Right lobe of liver (tissue), 6 donors: ENCODE results near the gene SP6. TPM values are rescaled to one million over a fixed set of nuclear protein-coding genes. Genes with fewer than 3 reads are reported as not detected.

Experiments
- ATAC-seq, 4 donors: fragments of 200-7000 bp; cut with Tn5 transposase; one replicate each; pipeline ENCODE4 v1.9.1; 2020; ENCODE audit warnings: mild to moderate bottlenecking in 4 of 4, moderate library complexity in 4 of 4
- DNase-seq, 3 donors: peaks; one replicate each; pipeline ENCODE4 v3.0.0-alpha.2; 2020
- H3K27ac ChIP-seq, 3 donors: fragments of 200-600 bp; one replicate each; pipeline ENCODE4 v1.8.0; 2022
- H3K27me3 ChIP-seq, 2 donors: fragments of 200-600 bp; one replicate each; pipeline ENCODE4 v1.8.0; 2022
- H3K36me3 ChIP-seq, 4 donors: fragments of 200-600 bp; sonication (generic) in 1 of 4; one replicate each; pipeline versions ENCODE4 v1.5.1 to v1.8.0; 2017 to 2022; ENCODE audit warnings: control low read depth in 1 of 4
- H3K4me1 ChIP-seq, 4 donors: fragments of 200-600 bp; sonication (generic) in 1 of 4; one replicate each; pipeline versions ENCODE4 v1.5.1 to v1.8.0; 2017 to 2022; ENCODE audit warnings: control low read depth in 1 of 4
- H3K4me3 ChIP-seq, 3 donors: fragments of 200-600 bp; one replicate each; pipeline ENCODE4 v1.8.0; 2022
- H3K9me3 ChIP-seq, 4 donors: fragments of 200-600 bp; sonication (generic) in 1 of 4; one replicate each; pipeline versions ENCODE4 v1.5.1 to v1.8.0; 2017 to 2022; ENCODE audit warnings: control low read depth in 1 of 4
- CTCF ChIP-seq, 4 donors: fragments of 200-600 bp in 3 of 4; fragments of 450-650 bp in 1 of 4; IDR thresholded peaks; one replicate each; pipeline versions ENCODE4 v1.5.1 to v1.8.0; 2016 to 2022; ENCODE audit warnings: antibody characterized with exemption in 4 of 4, mild to moderate bottlenecking in 2 of 4
- POLR2A ChIP-seq: fragments of 450-650 bp; IDR thresholded peaks from one replicate; pipeline ENCODE4 v1.6.1; 2017; ENCODE audit warnings: antibody characterized with exemption, mild to moderate bottlenecking
- WGBS: methylation state at CpG from one replicate; pipeline ENCODE4 v1.1.6; 2018; ENCODE audit warnings: low coverage, low lambda C conversion rate; ENCODE audit not compliant: insufficient coverage; ENCODE audit errors: missing lambda C conversion rate; 5-methylcytosine and 5-hydroxymethylcytosine counted together
- intact Hi-C, 2 donors: fragments of 100-400 bp; cut with DNase I; formaldehyde crosslinking; loops; one replicate each; pipeline versions ENCODE4 v1.11.2 to v1.14.1; 2022
- total RNA-seq, 6 experiments: library from RNA; depleted of rRNA in 2 of 6; stranded (reverse); fragments of >200 nt in 2 of 6; fragmentation: NEBNext Ultra II Directional in 3 of 6; extraction: Animal tissue kit (Norgen Biotek cat#: 25700) in 3 of 6; gene quantifications; one replicate each; pipeline versions ENCODE4 v1.1.0 to v1.2.4, GENCODE V29; 2016 to 2023
- donor health status: DM: no; HTN: yes; CAD: no.
- donor health status: DM: no; HTN: no; CAD: no.
- donor health status: DM: no; HTN: no; CAD: no.
- donor health status: DM: no; HTN: yes; CAD: no.
- donor health status: DM: no; HTN: yes; CAD: no.

Gene SP6
- total RNA-seq, 6 experiments from 2014 or later, result 0.09 to 0.12 (median 0.11) TPM; not detected in 3

GRCh38 chr17:47844814-47845715, 5.9 kb downstream of the SP6 start:
- peaks cover 0 to 14% of the 10 kb centered on the region in 2 donors for H3K27me3 ChIP-seq
- no peak for DNase-seq

GRCh38 chr17:47844227-47844626, 6.7 kb downstream of the SP6 start:
- Histone ChIP-seq H3K4me3 (no peak overlapping the region), H3K4me1 (peaks cover 0 to 31% (median 11%) of the 10 kb centered on the region in 4 donors), H3K27me3 (peaks cover 0 to 14% of the 10 kb centered on the region in 2 donors), H3K9me3 (no peaks in the 10 kb centered on the region), H3K36me3 (no peaks in the 10 kb centered on the region), H3K27ac (no peak overlapping the region)
- intact Hi-C loops, result loop anchor here (10.0 kb wide), 1 partner anchor 171 kb away; no protein-coding TSS in a partner anchor
- DNase-seq (no peak), ATAC-seq (no peak)
- TF ChIP-seq POLR2A, result no peak
- TF ChIP-seq CTCF (IDR thresholded peaks at IDR 0.05), result no peak
- 13% methylated on average over 5 of the region's 5 CpGs for WGBS

More at GRCh38 chr17:47844814-47845715, 5.9 kb downstream of the SP6 start:
- Histone ChIP-seq H3K27ac (no peak overlapping the region), H3K36me3 (no peaks in the 10 kb centered on the region), H3K9me3 (no peaks in the 10 kb centered on the region), H3K4me3 (no peak overlapping the region), H3K4me1 (peaks cover 0 to 24% (median 9%) of the 10 kb centered on the region in 4 donors)
- ATAC-seq, result no peak
- 75% methylated on average over 2 of the region's 4 CpGs for WGBS
- TF ChIP-seq POLR2A (no peak), CTCF (IDR thresholded peaks at IDR 0.05) (peak; percentile 9 to 22 (median 17))
- intact Hi-C loops, result loop anchor here (5.0 to 10.0 kb wide), 2 partner anchors 47 to 170 kb away; no protein-coding TSS in a partner anchor

DNA sequence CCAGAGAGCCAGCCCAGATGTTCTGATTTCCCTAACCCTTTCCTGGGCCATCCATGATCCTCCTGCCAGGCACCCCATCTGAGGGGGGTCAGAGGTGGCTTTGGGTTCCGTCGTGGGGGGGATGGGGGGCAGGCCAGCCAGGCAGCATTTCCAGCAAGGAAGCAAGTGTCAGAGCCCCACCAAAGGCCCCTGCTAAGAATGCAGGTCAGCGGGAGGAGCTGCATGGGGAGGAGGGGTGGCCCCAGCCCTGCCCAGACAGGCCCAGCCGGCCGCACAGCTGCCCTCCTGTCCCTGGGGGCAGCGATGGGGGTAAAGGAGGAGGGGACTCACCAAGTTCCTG, 7.6 kb downstream of the SP6 start:
- no peak for TF ChIP-seq CTCF (IDR thresholded peaks at IDR 0.05)
- no peak for TF ChIP-seq POLR2A
- H3K9me3 ChIP-seq, result no peaks in the 10 kb centered on the region
- peaks cover 0 to 14% of the 10 kb centered on the region in 2 donors for H3K27me3 ChIP-seq
- H3K4me1 ChIP-seq, result peaks cover 0 to 31% (median 11%) of the 10 kb centered on the region in 4 donors
- 13% methylated on average over 2 of the region's 6 CpGs for WGBS
- no peak overlapping the region for H3K4me3 ChIP-seq
- ATAC-seq (no peak), DNase-seq (no peak)
- no peak overlapping the region for H3K27ac ChIP-seq
- intact Hi-C loops, result loop anchor here (10.0 kb wide), 1 partner anchor 171 kb away; no protein-coding TSS in a partner anchor
- H3K36me3 ChIP-seq, result no peaks in the 10 kb centered on the region

- WGBS, result 45% methylated on average over 16 of the region's 16 CpGs
- ATAC-seq (peak in 3 of 4 donors; percentile 8 to 28 (median 12)), DNase-seq (no peak)
- peaks cover 0 to 4% of the 10 kb centered on the region in 2 donors for H3K27me3 ChIP-seq
- peak in 1 of 4 donors; percentile 1 for TF ChIP-seq CTCF (IDR thresholded peaks at IDR 0.05)
- TF ChIP-seq POLR2A, result no peak
- H3K4me3 ChIP-seq, result peak overlapping the region; percentile 86 to 94 (median 92)
- H3K9me3 ChIP-seq, result no peaks in the 10 kb centered on the region
- intact Hi-C loops, result loop anchor here (10.0 kb wide), 1 partner anchor 173 kb away; no protein-coding TSS in a partner anchor
- H3K27ac ChIP-seq, result peak overlapping the region; percentile 52 to 92 (median 75)
- peaks cover 0 to 31% (median 11%) of the 10 kb centered on the region in 4 donors for H3K4me1 ChIP-seq
- peaks cover 0 to 7% (median 0%) of the 10 kb centered on the region in 4 donors for H3K36me3 ChIP-seq
Observed at GRCh38 chr17:47841488-47842291, 9.3 kb downstream of the SP6 start.
